NOMO-1 (cell line): ENCODE measurements around the gene COPZ1.

Source experiments
- DNase-seq, 2 experiments: peaks; one replicate each; lab custom pipeline; 2025; ENCODE audit not compliant: unreplicated experiment in 2 of 2; lab: John Stamatoyannopoulos, UW

The COPZ1 gene

GRCh38 chr12:54374562-54375258 is 49.8 kb downstream of the COPZ1 start:
- no peak for DNase-seq

- no peak for DNase-seq
Observed at GRCh38 chr12:54375259-54375579, 50.3 kb downstream of the COPZ1 start.

DNA sequence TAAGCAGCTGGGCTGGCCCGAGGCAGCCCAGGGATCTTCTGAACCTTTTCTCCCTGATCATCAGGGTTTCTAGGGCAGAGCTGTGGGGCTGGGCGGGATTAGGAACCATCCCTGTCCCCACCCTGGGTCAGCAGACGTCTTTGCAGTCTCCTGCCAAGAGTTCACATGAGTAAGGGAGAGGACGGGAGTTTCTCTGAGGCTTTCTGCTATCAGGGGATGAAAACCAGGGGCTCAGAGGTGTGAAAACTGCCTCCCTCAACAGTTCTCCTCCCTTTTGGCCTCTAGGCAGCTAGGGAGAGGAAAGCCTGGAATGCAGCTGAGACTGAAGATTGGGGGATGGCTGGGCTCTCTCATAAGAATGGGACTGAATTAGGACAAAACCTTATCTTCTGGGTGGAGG is 51.7 kb downstream of the COPZ1 start:
- DNase-seq: no peak

DNA sequence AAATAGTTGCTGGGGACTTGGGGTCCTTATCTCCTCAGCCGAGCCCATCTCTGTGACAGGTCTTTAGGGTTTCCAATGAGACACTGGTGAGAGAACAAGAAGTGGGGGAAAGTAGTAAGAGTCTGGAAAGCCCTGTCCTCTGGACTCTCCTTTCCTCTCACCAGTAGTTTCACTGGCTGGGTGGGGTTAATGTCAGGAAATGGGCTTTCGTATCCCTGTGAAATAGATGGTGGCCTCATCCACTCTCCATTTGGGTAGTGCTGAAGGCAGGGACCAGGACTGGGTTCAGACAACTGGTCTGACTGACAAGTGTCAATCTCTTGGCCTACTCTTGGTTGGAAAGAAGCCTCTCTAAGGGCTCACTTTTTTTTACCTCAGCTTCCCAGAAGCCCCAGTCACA is 52.1 kb downstream of the COPZ1 start:
- no peak for DNase-seq

- DNase-seq: no peak
Observed at GRCh38 chr12:54377797-54378515, 53.0 kb downstream of the COPZ1 start.

DNA sequence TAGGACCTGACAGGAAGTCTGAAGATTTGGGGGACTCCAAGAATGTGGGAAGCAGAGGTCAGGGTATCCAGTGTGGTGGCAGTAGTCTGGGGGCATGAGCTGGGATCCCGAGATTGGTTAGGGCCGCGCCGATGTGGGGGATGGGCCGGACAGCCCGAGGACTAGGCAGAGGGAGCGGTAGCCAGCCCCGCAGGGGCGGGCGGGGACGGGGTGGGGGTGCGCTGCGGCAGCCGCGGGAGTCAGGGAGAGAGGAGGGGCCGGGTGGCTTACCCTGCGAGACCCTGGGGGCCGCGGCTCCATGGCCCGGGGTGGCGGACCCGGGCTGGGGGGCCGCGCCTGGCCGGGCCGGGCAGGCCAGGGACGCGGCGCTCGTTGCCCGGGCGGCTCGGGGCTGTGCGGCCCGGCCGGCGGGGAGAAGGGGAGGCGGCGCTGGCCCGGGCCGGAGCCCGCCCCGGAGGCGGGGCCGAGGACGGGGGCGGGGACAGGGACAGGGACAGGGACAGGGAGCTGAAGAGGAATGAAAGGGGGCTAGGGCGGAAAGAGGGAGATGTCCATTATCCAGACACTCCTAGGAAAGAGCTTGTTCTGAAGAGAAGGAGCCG is 54.0 kb downstream of the COPZ1 start:
- DNase-seq: no peak

- DNase-seq: peak; percentile 66 to 77
Observed at GRCh38 chr12:54379398-54380201, 54.7 kb downstream of the COPZ1 start.

DNA sequence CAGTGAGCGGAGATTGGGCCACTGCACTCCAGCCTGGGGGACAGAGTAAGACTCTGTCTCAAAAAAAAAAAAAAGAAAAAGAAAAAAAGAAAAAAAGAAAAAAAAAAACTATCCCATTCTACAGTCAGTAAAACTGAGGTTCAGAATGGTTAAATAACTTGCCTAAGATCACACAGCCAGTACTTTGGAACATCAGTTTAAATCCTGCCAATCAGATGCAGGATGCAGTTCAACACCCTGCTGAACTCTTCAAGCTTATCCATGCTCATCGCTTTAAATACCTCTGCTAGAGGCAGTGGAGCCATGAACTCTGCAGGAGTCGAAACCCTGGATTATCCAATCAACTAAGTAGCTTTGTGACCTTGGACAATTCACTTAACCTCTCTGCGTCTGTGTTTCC is 56.2 kb downstream of the COPZ1 start:
- DNase-seq: no peak

GRCh38 chr12:54383041-54383609 is 58.2 kb downstream of the COPZ1 start:
- peak; percentile 77 to 79 for DNase-seq

DNA sequence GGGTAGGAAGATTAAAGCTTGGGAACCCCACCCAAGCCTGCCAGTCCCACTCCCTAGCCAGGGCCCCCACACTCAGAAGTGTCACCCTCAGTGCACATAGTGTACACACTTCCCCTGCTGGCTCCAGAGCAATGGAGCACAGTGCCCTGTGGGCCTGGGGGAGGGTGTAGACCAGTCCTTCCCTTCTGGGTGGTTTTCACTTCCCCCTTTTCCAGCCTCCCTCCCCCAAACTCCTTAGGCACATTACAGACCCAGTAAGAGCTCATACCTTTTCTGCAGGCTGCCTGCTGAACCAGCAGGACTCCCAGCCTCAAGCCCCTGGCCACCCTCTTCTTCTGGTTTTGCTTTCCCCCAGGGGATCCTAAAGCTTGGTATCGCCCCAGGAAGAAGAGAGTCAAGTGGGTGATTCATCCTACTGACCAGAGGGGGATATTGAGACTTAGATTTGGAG is 59.7 kb downstream of the COPZ1 start, which contains the start of gene ZNF385A:
TSS of gene ZNF385A (minus strand) at position 143 of the 451 bp plus-strand sequence. CDS start 219 bp downstream, outside the sequence.
- peak; percentile 90 to 95 for DNase-seq

GRCh38 chr12:54385251-54385914 is 60.5 kb downstream of the COPZ1 start:
- peak; percentile 44 to 73 for DNase-seq

- DNase-seq: no peak
Observed at GRCh38 chr12:54386403-54387113, 61.6 kb downstream of the COPZ1 start.

DNA sequence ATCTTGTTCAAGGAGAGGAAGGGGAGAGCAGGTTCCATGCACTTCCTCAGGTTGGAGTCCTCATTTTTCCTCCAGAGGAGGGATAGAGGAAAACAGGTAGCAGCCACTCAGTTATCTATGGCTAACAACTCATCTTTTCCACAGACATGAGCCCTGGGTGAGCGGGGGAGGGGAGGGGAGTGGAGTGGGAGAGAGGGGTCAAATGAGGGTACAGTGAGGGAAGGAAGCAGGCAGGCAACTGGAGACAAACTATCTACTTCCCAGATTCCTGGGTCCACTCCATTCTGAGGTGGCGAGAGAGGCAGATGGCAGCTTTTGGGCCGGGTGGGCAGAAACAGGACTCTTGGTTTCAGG is 62.2 kb downstream of the COPZ1 start:
- DNase-seq: no peak

GRCh38 chr12:54388237-54389133 is 63.6 kb downstream of the COPZ1 start:
- DNase-seq: no peak

DNA sequence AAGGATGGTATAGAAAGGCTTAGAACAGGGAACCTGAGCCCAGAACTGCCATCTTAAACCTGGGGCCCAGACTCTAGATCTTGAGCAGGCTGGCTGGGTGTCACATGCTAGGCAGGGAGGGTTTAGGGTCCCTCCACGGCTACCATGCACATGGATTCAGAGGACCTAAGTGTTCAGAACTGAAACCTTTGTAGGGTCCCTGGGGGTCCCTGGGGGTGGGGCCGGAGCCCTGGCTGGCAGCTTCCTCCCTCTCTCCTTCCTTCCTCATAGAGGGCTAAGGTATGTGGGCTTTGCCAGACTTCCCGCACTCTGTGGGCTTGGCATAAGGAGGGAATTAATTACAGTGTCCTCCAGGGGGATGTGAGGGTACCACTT is 64.2 kb downstream of the COPZ1 start:
- DNase-seq: no peak

- no peak for DNase-seq
Observed at GRCh38 chr12:54389607-54390175, 64.8 kb downstream of the COPZ1 start.

DNA sequence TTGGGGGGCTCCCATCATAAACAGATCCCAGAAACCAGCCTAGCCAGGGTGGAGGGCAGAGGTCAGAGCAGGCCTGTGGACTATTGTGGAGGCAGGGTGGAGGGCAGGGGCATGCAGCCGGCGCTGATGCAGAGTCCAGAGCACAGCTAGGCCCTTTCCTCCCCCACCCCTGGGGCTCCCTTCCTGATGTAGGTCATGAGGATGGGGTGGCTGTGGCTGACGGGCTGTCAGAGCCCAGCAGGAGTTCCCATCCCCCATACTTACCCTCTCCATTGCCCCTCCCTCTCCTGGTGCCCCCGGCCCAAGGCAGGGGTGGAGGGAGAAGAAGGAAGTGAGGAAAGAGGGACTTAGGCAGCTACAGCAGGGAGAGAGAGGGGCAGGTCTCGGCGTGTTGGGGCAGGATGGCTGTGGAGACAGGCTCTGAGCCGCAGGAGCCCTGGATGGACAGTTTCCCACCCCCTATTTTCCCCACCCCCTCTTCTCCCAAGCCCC is 65.3 kb downstream of the COPZ1 start:
- DNase-seq: peak in 1 of 2 experiments; percentile 31
